OCI-LY7 (cell line): ENCODE data around the gene CHSY3. TPM values are rescaled to one million over a fixed set of nuclear protein-coding genes. Genes with fewer than 3 reads are reported as not detected.

Experiments
- BruUV-seq: library from RNA; stranded (reverse); fragments of 400-500 nt; replicated peaks from 2 replicates; lab custom pipeline; 2021; lab: Mats Ljungman, UMichigan
- CTCF ChIA-PET: fragments of 300-600 bp; sonication (Branson Sonifier 250); formaldehyde crosslinking; loops from one replicate; lab custom pipeline; 2022; ENCODE audit warnings: antibody characterized with exemption; ENCODE audit not compliant: unreplicated experiment; lab: Charles Lee
- POLR2A ChIA-PET: fragments of 300-600 bp; sonication (Branson Sonifier 250); formaldehyde crosslinking; loops from one replicate; lab custom pipeline; 2022; ENCODE audit warnings: antibody characterized with exemption; lab: Charles Lee
- DNase-seq: peaks from one replicate; pipeline ENCODE4 v3.0.0-alpha.2; 2015; ENCODE audit warnings: low spot score
- H2AFZ ChIP-seq: fragments of 200-600 bp; sonication (generic), shearing (Covaris generic); 2 replicates; pipeline ENCODE4 v1.6.1; 2014; ENCODE audit warnings: mild to moderate bottlenecking, antibody characterized with exemption, low read length, moderate library complexity
- H3K27ac ChIP-seq: fragments of 200-600 bp; sonication (generic); 2 replicates; pipeline ENCODE4 v1.5.1; 2014; ENCODE audit warnings: mixed run types, low read depth, mild to moderate bottlenecking, moderate library complexity, low read length, inconsistent platforms; ENCODE audit not compliant: poor library complexity, severe bottlenecking
- H3K36me3 ChIP-seq: fragments of 200-600 bp; sonication (generic); 2 replicates; pipeline ENCODE4 v1.6.1; 2014; ENCODE audit warnings: mild to moderate bottlenecking, antibody characterized with exemption, low read length, moderate library complexity, mixed read lengths; ENCODE audit not compliant: insufficient read depth
- H3K4me1 ChIP-seq: fragments of 200-600 bp; sonication (generic); 2 replicates; pipeline ENCODE4 v1.5.1; 2014; ENCODE audit warnings: mild to moderate bottlenecking, low read length; ENCODE audit not compliant: insufficient read depth, poor library complexity, severe bottlenecking
- H3K4me2 ChIP-seq: fragments of 200-600 bp; sonication (generic); 2 replicates; pipeline ENCODE4 v1.6.1; 2014; ENCODE audit warnings: mild to moderate bottlenecking, low read length
- H3K4me3 ChIP-seq: fragments of 200-600 bp; sonication (generic); 2 replicates; pipeline ENCODE4 v1.5.1; 2014; ENCODE audit warnings: mild to moderate bottlenecking, low read depth, low read length; ENCODE audit not compliant: poor library complexity, severe bottlenecking
- H3K79me2 ChIP-seq: fragments of 200-600 bp; sonication (generic); 2 replicates; pipeline ENCODE4 v1.6.1; 2016; ENCODE audit warnings: low read depth, mild to moderate bottlenecking, low read length, moderate library complexity, mixed read lengths; ENCODE audit not compliant: insufficient read depth
- H3K9me2 ChIP-seq: fragments of 200-600 bp; sonication (generic); 2 replicates; pipeline ENCODE4 v1.6.1; 2016; ENCODE audit warnings: mild to moderate bottlenecking, low read length, mixed read lengths; ENCODE audit not compliant: insufficient read depth
- H3K9me3 ChIP-seq: fragments of 200-600 bp; sonication (generic); 2 replicates; pipeline ENCODE4 v1.6.1; 2014; ENCODE audit warnings: mild to moderate bottlenecking, mixed run types, low read length, mixed read lengths
- H4K20me1 ChIP-seq: fragments of 200-600 bp; sonication (generic); 2 replicates; pipeline ENCODE4 v1.6.1; 2014; ENCODE audit warnings: mild to moderate bottlenecking, antibody characterized with exemption, low read length, moderate library complexity, mixed read lengths; ENCODE audit not compliant: insufficient read depth
- EZH2phosphoT487 ChIP-seq: fragments of 200-600 bp; sonication (generic); IDR thresholded peaks from 2 replicates; pipeline ENCODE4 v1.6.1; 2018; ENCODE audit warnings: low read depth, borderline replicate concordance, mild to moderate bottlenecking, mixed run types, antibody characterized with exemption, low read length, moderate library complexity, mixed read lengths
- intact Hi-C: fragments of 100-400 bp; cut with micrococcal nuclease; formaldehyde crosslinking; loops from one replicate; pipeline ENCODE4 v1.10.0; 2022; ENCODE audit not compliant: unreplicated experiment
- total RNA-seq, 2 experiments: library from RNA; depleted of rRNA in 1 of 2; stranded (reverse); fragments of >200 nt in 1 of 2; shearing (Covaris generic) in 1 of 2; gene quantifications; 2 replicates each; pipeline ENCODE4 v1.2.3, GENCODE V29; 2014 to 2022
- TF ChIP-seq, protein P1 (sequence below): fragments of 200-600 bp; sonication (generic); conservative IDR thresholded peaks from 2 replicates; pipeline ENCODE4 v1.5.1; 2014; ENCODE audit warnings: mild to moderate bottlenecking, antibody characterized with exemption, low read length, moderate library complexity, mixed read lengths

The CHSY3 gene
- total RNA-seq, 2 experiments from 2014 or later, result not detected

DNA sequence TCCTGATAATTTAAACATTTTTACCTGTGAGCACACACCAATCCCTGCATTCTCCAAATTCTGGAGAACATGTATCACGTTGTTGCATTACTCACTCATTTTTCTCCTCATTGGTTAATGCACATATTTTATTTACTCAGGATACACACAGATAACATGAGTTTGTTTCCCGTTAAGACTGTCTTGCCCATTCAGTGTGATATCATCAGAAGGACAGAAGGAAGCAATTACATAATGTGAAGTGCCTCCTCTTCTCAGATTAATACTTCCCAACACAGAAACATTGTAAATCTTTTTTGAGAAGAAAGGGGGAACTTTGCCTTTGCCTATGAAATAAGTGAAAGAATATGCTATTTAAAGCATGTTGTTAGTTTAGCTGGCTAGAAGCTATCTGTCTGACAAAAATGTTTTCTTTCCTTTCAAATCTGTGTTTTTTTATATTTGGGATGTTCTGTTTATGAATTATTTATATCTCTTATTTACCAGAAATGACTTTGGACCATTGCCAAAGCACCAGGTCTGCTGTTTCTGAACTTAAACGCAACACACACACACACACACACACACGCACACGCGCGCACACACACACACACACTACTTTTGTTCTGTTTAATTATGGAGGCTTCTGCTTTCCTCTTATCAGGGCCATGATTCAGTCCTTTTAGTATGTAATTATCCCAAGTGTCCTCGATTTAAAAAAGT lies 186.5 kb downstream of the CHSY3 start:
- Histone ChIP-seq H3K27ac (no peak overlapping the region), H3K4me3 (no peak overlapping the region), H3K79me2 (no peaks in the 10 kb centered on the region), H2AFZ (no peak overlapping the region), H3K9me2 (no peaks in the 10 kb centered on the region), H4K20me1 (no peaks in the 10 kb centered on the region), H3K4me2 (no peak overlapping the region), H3K36me3 (no peaks in the 10 kb centered on the region), H3K9me3 (no peaks in the 10 kb centered on the region), H3K4me1 (no peaks in the 10 kb centered on the region)
- BruUV-seq, result no TSS peak
- intact Hi-C loops, result no loop called here
- no peak for DNase-seq
- TF ChIP-seq, protein P1, sequence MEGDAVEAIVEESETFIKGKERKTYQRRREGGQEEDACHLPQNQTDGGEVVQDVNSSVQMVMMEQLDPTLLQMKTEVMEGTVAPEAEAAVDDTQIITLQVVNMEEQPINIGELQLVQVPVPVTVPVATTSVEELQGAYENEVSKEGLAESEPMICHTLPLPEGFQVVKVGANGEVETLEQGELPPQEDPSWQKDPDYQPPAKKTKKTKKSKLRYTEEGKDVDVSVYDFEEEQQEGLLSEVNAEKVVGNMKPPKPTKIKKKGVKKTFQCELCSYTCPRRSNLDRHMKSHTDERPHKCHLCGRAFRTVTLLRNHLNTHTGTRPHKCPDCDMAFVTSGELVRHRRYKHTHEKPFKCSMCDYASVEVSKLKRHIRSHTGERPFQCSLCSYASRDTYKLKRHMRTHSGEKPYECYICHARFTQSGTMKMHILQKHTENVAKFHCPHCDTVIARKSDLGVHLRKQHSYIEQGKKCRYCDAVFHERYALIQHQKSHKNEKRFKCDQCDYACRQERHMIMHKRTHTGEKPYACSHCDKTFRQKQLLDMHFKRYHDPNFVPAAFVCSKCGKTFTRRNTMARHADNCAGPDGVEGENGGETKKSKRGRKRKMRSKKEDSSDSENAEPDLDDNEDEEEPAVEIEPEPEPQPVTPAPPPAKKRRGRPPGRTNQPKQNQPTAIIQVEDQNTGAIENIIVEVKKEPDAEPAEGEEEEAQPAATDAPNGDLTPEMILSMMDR, result no peak
- no peak for TF ChIP-seq EZH2phosphoT487
- CTCF ChIA-PET, result no interaction called here
- POLR2A ChIA-PET, result no interaction called here

DNA sequence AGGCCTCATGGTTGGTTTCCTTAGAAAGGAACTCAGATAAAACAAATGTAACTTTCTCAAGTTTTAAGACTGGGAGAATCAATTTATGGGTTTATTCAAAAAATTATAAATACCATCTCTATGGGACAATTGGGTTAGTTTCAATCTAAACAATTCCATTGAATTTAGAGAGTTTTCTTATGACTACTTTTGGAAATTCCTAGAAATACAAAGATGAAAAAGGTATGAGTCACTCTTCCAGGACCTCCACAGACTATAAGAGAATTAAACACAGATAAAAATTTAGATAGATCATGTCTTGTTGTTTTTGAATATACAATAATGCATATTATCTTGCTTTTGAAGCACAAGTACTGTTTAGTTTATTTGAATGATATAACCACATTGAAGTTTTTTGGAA lies 188.7 kb downstream of the CHSY3 start:
- no peak overlapping the region for H3K4me3 ChIP-seq
- no peaks in the 10 kb centered on the region for H4K20me1 ChIP-seq
- BruUV-seq, result no TSS peak
- ChIA-PET POLR2A (no interaction called here), CTCF (no interaction called here)
- intact Hi-C loops, result no loop called here
- no peaks in the 10 kb centered on the region for H3K4me1 ChIP-seq
- no peaks in the 10 kb centered on the region for H3K79me2 ChIP-seq
- no peak overlapping the region for H2AFZ ChIP-seq
- TF ChIP-seq, protein P1, result no peak
- TF ChIP-seq EZH2phosphoT487, result no peak
- no peaks in the 10 kb centered on the region for H3K9me3 ChIP-seq
- no peaks in the 10 kb centered on the region for H3K9me2 ChIP-seq
- H3K4me2 ChIP-seq, result no peak overlapping the region
- H3K27ac ChIP-seq, result no peak overlapping the region
- no peaks in the 10 kb centered on the region for H3K36me3 ChIP-seq
- DNase-seq, result no peak

DNA sequence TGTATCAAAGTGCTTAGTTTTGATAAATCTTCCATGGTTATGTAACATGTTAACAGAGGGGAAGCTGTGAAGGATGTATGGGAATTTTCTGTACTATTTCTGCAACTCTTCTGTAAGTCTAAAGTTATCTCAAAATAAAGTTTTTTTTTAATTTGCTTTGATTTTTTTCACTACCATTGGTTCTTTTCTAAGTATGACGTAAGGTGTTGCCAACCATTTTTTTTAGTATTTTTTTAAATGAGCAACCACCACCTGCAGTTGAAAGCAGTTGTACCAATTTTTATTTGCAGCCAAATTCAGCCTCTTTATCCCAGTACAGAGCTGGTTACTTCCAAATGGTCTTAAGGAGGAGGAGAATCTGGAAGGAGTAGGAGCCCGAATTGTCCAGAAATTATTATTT lies 192.2 kb downstream of the CHSY3 start:
- no peak overlapping the region for H2AFZ ChIP-seq
- no TSS peak for BruUV-seq
- ChIA-PET CTCF (no interaction called here), POLR2A (no interaction called here)
- no peak for TF ChIP-seq EZH2phosphoT487
- TF ChIP-seq, protein P1, result no peak
- H3K4me1 ChIP-seq, result no peaks in the 10 kb centered on the region
- no peaks in the 10 kb centered on the region for H3K36me3 ChIP-seq
- H3K27ac ChIP-seq, result no peak overlapping the region
- H3K9me3 ChIP-seq, result no peaks in the 10 kb centered on the region
- intact Hi-C loops, result no loop called here
- no peak overlapping the region for H3K4me3 ChIP-seq
- no peak for DNase-seq
- H3K4me2 ChIP-seq, result no peak overlapping the region
- H3K79me2 ChIP-seq, result no peaks in the 10 kb centered on the region
- no peaks in the 10 kb centered on the region for H3K9me2 ChIP-seq
- no peaks in the 10 kb centered on the region for H4K20me1 ChIP-seq
